Aorta (tissue), 5 donors: Measurements from ENCODE around the gene KLHL3. TPM values are rescaled to one million over a fixed set of nuclear protein-coding genes. Genes with fewer than 3 reads are reported as not detected.

Experiments used
- ATAC-seq: fragments of 200-7000 bp; cut with Tn5 transposase; one replicate; pipeline ENCODE4 v1.9.1; 2022; ENCODE audit warnings: moderate library complexity; ENCODE audit not compliant: low FRiP score
- DNase-seq, 2 donors: peaks; one replicate each; pipeline ENCODE4 v3.0.0-alpha.2; 2020
- H3K27ac ChIP-seq, 2 donors: one replicate each; pipeline ENCODE4 v1.5.1; 2013; ENCODE audit warnings: low read length in 2 of 2, mild to moderate bottlenecking in 2 of 2, moderate library complexity in 2 of 2, control low read depth in 1 of 2, inconsistent platforms in 1 of 2, low read depth in 1 of 2
- H3K27me3 ChIP-seq, 2 donors: one replicate each; pipeline ENCODE4 v1.6.1; 2013; ENCODE audit warnings: control low read depth in 1 of 2, low read length in 1 of 2, mild to moderate bottlenecking in 1 of 2, moderate library complexity in 1 of 2; ENCODE audit not compliant: insufficient read depth in 2 of 2, control insufficient read depth in 1 of 2
- H3K36me3 ChIP-seq, 2 donors: one replicate each; pipeline ENCODE4 v1.6.1; 2013; ENCODE audit warnings: control low read depth in 1 of 2, low read length in 1 of 2, mild to moderate bottlenecking in 1 of 2; ENCODE audit not compliant: insufficient read depth in 2 of 2, control insufficient read depth in 1 of 2
- H3K4me1 ChIP-seq, 2 donors: one replicate each; pipeline ENCODE4 v1.6.1; 2013; ENCODE audit warnings: low read length in 2 of 2, control low read depth in 1 of 2, mild to moderate bottlenecking in 1 of 2, moderate library complexity in 1 of 2; ENCODE audit not compliant: insufficient read depth in 2 of 2, control insufficient read depth in 1 of 2
- H3K4me3 ChIP-seq, 2 donors: one replicate each; pipeline ENCODE4 v1.5.1; 2013; ENCODE audit warnings: low read length in 2 of 2, control low read depth in 1 of 2, mild to moderate bottlenecking in 1 of 2
- H3K9me3 ChIP-seq: one replicate; pipeline ENCODE4 v1.6.1; 2013; ENCODE audit warnings: mild to moderate bottlenecking, low read length; ENCODE audit not compliant: control insufficient read depth
- WGBS, 2 donors: extraction: QIAGEN DNeasy Blood & Tissue Kit; methylation state at CpG; one replicate each; pipeline ENCODE4 v1.1.7; 2013; 5-methylcytosine and 5-hydroxymethylcytosine counted together
- intact Hi-C, 2 donors: fragments of 100-400 bp; cut with DNase I; formaldehyde crosslinking; loops; one replicate each; pipeline versions ENCODE4 v1.14.2 to v1.15.0; 2022
- polyA plus RNA-seq, 2 donors: library from polyadenylated mRNA; stranded (reverse); fragments of 200-250 nt; gene quantifications; one replicate each; pipeline ENCODE4 v1.2.3, GENCODE V29; 2013
- total RNA-seq, 2 donors: library from RNA; stranded (reverse); fragmentation: NEBNext Ultra II Directional; extraction: Animal tissue kit (Norgen Biotek cat#: 25700); gene quantifications; one replicate each; pipeline ENCODE4 v1.2.1, GENCODE V29; 2021
- donor health status: healthy with polysubstance abuse.
- donor health status: Bipolar disorder and iron deficiency.
- donor health status: DM: no; HTN: no; CAD: no.
- donor health status: DM: no; HTN: no; CAD: no.
- donor health status: DM: yes; HTN: yes; CAD: no.

KLHL3 gene
- total and polyA plus RNA-seq, 4 donors = 0.88 to 38.1 (median 11.9) TPM

DNA sequence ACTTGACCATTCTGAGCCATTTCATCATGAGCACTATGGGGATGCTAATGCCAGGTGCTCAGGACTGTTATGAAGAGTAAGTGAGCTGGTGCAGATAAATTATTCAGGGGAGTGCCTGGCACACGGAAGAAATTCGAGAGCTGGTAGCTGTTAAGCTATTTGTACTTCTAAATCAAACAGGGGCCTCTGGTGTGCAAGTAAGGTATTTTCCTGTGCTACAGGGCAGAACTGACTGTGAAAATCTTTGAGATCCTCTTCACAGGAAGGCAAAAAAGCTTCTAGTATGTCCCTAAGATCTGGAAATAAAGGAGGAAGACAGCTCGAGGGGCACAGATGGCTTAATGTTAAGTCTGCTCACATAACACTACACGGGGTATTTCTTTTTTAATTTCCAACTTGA lies 130.5 kb downstream of the KLHL3 start:
- intact Hi-C loops = no loop called here
- ATAC-seq (no peak), DNase-seq (no peak)
- H3K27me3 ChIP-seq = no peaks in the 10 kb centered on the region
- H3K4me1 ChIP-seq = no peaks in the 10 kb centered on the region
- no peak overlapping the region for H3K4me3 ChIP-seq
- H3K9me3 ChIP-seq = no peaks in the 10 kb centered on the region
- 39 to 40% methylated on average over 4 of the region's 4 CpGs for WGBS, 2 donors
- H3K36me3 ChIP-seq = no peaks in the 10 kb centered on the region
- no peak overlapping the region for H3K27ac ChIP-seq

DNA sequence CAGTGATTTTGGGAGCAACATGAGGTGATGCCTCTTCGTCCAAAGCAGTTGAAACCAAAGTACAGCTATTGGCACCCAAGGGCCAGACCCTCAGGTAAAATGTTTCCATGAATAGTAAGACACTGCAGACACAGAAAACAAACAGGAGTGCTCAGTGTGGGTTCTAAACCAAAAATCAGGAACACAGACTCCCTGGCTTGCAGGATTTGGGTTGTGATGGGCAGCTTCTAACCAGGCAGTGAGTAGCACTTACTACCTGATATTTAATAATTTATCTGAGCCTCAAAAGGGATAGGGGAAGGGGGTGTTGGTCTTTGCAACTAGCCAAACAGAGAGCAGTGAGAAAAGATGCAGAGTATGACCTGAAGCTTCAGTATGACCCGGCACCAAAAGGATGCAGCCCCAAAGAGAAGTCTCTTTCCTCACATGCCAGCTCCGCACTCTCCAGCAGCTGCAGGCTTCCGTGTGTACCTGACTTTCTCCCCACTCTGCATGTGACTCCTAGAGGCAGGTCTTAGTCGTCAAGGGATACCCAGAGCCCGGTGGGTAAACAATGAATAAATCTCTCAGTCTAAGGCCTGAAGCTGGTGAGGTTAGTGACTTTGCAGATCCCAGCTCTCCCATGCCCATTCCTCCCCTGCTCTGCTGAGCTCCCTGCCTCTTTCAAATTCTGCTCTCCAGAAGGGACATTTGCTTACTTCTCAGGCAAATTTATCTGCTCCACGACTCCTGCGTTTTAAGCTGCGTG lies 131.4 kb downstream of the KLHL3 start:
- 41 to 43% methylated on average over 9 of the region's 9 CpGs for WGBS, 2 donors
- intact Hi-C loops = no loop called here
- DNase-seq = no peak

DNA sequence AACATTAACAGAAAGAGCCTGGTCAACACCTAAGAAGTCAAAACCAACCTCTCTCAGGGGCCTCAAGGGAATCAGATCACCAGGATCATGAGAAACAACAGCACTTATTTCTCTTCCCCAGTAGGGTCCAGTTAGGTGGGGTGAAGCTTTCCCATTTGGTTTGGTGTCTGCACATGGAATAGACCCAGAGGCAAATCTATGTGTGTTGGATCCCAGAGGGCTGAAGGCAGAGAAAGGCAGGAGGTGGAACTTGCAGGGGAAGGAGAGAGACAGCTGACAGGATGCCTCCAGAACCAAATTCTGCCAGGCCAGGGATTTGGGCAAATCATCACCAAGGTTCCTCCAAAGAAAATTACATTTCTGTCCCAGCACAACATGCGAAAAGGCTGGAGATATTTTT lies 132.0 kb downstream of the KLHL3 start:
- Histone ChIP-seq H3K36me3 (no peaks in the 10 kb centered on the region), H3K27ac (no peak overlapping the region), H3K4me3 (no peak overlapping the region), H3K27me3 (no peaks in the 10 kb centered on the region), H3K4me1 (no peaks in the 10 kb centered on the region), H3K9me3 (no peaks in the 10 kb centered on the region)
- WGBS, 2 donors = 84 to 91% methylated on average over 1 of the region's 1 CpG
- intact Hi-C loops = no loop called here
- no peak for DNase-seq
- ATAC-seq = no peak

More for the DNA sequence above, 131.4 kb downstream of the KLHL3 start:
- Histone ChIP-seq H3K27me3 (no peaks in the 10 kb centered on the region), H3K4me3 (no peak overlapping the region), H3K4me1 (no peaks in the 10 kb centered on the region), H3K27ac (no peak overlapping the region), H3K36me3 (no peaks in the 10 kb centered on the region), H3K9me3 (no peaks in the 10 kb centered on the region)
- ATAC-seq = no peak

DNA sequence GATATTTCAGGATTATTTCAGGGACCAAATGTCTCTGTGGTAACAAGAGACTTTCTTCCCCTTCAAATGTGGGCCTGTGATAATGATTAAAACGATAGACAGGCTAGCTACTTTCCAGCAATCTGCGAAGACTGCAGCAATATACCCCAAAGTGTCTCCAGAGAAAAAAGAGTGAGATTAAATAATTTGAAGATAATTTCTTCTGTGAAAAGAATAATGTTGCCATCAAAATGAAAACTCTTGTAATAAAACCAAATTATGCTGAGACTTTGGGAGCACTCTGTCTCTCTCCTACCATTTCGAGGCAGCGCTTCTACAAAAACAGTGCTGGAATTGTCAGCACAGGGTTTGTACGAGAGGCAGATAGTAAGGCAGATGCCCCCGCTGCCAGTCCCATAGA lies 132.5 kb downstream of the KLHL3 start:
- WGBS, 2 donors = 95 to 98% methylated on average over 6 of the region's 6 CpGs
- H3K36me3 ChIP-seq = no peaks in the 10 kb centered on the region
- no peak for ATAC-seq
- H3K9me3 ChIP-seq = no peaks in the 10 kb centered on the region
- no peak for DNase-seq
- H3K27ac ChIP-seq = no peak overlapping the region
- H3K27me3 ChIP-seq = no peaks in the 10 kb centered on the region
- intact Hi-C loops = no loop called here
- H3K4me3 ChIP-seq = no peak overlapping the region
- H3K4me1 ChIP-seq = no peaks in the 10 kb centered on the region

DNA sequence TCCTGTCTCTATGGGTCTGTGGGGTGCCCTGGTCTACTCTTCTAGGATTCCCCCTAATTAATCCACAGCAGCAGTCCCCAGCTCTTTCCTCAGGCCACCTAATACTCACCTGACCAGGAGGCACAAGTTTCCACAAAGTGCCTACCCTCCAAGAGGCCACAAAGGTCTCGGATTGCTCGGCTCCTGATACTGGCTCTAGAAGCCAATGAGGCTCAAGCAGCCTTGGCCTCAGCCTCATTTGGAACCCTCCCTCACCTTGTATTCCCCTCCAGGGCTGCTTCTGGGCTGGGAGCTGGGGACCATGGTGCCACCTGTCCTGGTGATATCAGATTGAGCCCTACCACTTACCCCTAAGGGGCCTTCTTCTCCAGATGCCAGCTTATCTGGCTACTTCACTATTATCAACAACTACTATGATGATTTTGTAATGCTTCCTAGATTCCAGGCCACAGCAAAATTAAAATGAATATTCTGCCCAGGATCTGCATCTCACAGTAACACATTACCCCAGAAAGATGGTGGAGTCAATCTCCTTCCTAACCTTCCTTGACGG lies 133.1 kb downstream of the KLHL3 start:
- intact Hi-C loops = no loop called here
- H3K27me3 ChIP-seq = no peaks in the 10 kb centered on the region
- H3K9me3 ChIP-seq = no peaks in the 10 kb centered on the region
- DNase-seq (no peak), ATAC-seq (no peak)
- 95% methylated on average over 3 of the region's 3 CpGs for WGBS, 2 donors
- H3K4me3 ChIP-seq = no peak overlapping the region
- no peaks in the 10 kb centered on the region for H3K36me3 ChIP-seq
- no peak overlapping the region for H3K27ac ChIP-seq
- no peaks in the 10 kb centered on the region for H3K4me1 ChIP-seq

DNA sequence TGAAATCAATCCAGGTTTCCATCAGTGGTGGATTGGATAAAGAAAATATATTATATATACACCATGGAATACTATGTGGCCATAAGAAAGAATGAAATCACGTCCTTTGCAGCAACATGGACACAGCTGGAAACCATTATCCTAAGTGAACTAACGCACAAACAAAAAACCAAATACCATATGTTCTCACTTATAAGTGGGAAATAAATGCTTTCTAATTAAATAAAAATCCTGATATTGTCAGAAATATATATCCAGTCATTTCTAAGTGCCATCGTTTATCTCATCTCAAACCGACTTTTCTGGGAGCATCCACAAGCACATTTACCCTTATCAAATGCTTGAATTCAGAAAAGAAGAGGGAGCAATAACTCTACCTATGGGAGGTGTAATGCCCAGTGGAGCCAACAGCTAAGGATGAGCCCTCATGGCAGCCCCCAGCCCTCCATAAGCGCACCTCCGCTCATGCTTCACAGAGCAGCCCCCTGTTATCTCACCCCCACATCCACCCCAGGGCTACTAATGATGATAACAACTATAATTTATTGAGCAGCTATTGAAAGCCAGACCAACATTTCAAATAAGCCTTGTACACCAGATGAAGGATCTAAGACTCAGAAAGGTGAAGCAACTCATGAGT lies 135.0 kb downstream of the KLHL3 start:
- Histone ChIP-seq H3K36me3 (no peaks in the 10 kb centered on the region), H3K27me3 (no peaks in the 10 kb centered on the region), H3K4me1 (no peaks in the 10 kb centered on the region), H3K9me3 (no peaks in the 10 kb centered on the region), H3K4me3 (no peak overlapping the region), H3K27ac (no peak overlapping the region)
- no peak for DNase-seq
- intact Hi-C loops = no loop called here
- no peak for ATAC-seq
- WGBS, 2 donors = 83 to 89% methylated on average over 6 of the region's 6 CpGs

GRCh38 chr5:137599457-137599856 lies 136.4 kb downstream of the KLHL3 start:
- 89% methylated on average over 6 of the region's 6 CpGs for WGBS, 2 donors
- Histone ChIP-seq H3K4me3 (no peak overlapping the region), H3K27me3 (no peaks in the 10 kb centered on the region), H3K36me3 (no peaks in the 10 kb centered on the region), H3K4me1 (no peaks in the 10 kb centered on the region), H3K27ac (no peak overlapping the region), H3K9me3 (no peaks in the 10 kb centered on the region)
- intact Hi-C loops = no loop called here
- ATAC-seq (no peak), DNase-seq (no peak)

DNA sequence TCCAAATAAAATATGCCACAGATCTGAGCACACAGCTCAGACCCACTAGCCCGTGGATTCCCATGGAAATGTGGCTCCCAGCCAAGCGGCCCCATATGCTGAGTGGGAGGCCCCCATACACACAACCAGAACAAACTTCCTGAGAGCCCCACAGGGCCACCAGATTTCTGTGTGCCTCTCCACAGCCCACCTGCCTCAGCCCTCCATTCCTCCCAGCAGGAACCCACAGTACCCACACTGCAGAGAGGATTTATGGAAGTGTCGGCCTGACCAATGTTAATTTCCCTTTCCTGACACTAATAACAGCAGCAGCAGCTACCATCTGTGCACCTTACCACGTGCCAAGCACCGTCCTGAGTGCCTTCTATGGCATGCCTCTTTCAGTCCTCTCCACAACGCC lies 137.5 kb downstream of the KLHL3 start:
- Histone ChIP-seq H3K4me3 (no peak overlapping the region), H3K36me3 (no peaks in the 10 kb centered on the region), H3K9me3 (no peaks in the 10 kb centered on the region), H3K27ac (no peak overlapping the region), H3K4me1 (no peaks in the 10 kb centered on the region), H3K27me3 (no peaks in the 10 kb centered on the region)
- ATAC-seq = no peak
- no peak for DNase-seq
- 49 to 55% methylated on average over 6 of the region's 6 CpGs for WGBS, 2 donors
- intact Hi-C loops = no loop called here

DNA sequence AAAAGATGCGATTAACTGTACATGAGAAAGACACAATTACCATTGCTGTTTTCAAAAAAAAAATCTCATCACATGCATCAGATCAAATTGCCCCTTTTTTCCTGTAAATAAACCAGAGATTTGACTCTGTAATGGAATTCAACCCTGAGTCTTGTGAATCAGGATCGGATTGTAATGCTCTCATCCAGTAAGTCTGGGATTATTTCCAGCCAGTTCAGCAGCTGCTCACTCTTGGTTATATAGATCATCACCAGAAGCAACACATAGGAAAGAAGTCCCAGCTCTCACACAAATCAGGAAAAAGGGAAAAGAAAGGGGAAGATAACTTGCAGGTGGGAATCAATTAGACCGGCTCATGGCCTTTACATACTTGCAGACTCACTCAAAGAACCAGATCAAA lies 138.9 kb downstream of the KLHL3 start:
- no peak overlapping the region for H3K4me3 ChIP-seq
- 89 to 92% methylated on average over 3 of the region's 3 CpGs for WGBS, 2 donors
- no peak for ATAC-seq

More for the DNA sequence above, 138.9 kb downstream of the KLHL3 start:
- no peak for DNase-seq
- no peak overlapping the region for H3K27ac ChIP-seq
- no peaks in the 10 kb centered on the region for H3K9me3 ChIP-seq
- H3K27me3 ChIP-seq = no peaks in the 10 kb centered on the region
- H3K36me3 ChIP-seq = no peaks in the 10 kb centered on the region
- intact Hi-C loops = no loop called here
- H3K4me1 ChIP-seq = no peaks in the 10 kb centered on the region
